ENCODE data around the gene EXOC6B. TPM values are rescaled to one million over a fixed set of nuclear protein-coding genes. Genes with fewer than 3 reads are reported as not detected.
A peak's percentile ranks its signal among the peaks of the same experiment; 100 is the strongest.

Gene EXOC6B
- polyA plus RNA-seq, 2 of the 4 experiments (the other 2 are of a cell fraction): 15.5 to 24.7 TPM

- TF ChIP-seq HOXB5 (CRISPR knock-in tag; IDR thresholded peaks at IDR 0.05): no peak
- TF ChIP-seq, protein P1, sequence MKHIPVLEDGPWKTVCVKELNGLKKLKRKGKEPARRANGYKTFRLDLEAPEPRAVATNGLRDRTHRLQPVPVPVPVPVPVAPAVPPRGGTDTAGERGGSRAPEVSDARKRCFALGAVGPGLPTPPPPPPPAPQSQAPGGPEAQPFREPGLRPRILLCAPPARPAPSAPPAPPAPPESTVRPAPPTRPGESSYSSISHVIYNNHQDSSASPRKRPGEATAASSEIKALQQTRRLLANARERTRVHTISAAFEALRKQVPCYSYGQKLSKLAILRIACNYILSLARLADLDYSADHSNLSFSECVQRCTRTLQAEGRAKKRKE (CRISPR knock-in tag; IDR thresholded peaks at IDR 0.05; ENCODE audit: low read depth): no peak
- no peak for TF ChIP-seq KDM1A (IDR thresholded peaks at IDR 0.05; ENCODE audit: low read depth)
- no peak for TF ChIP-seq ZFP36 (IDR thresholded peaks at IDR 0.05; ENCODE audit: borderline replicate concordance, partially characterized antibody)
- TF ChIP-seq RAD21 (conservative IDR thresholded peaks at IDR 0.05 in 1 of 2, IDR thresholded peaks at IDR 0.05 in 1 of 2): peak in 1 of 2 experiments; percentile 25; a peak in 1 of 5 replicates
- TF ChIP-seq, protein P2, sequence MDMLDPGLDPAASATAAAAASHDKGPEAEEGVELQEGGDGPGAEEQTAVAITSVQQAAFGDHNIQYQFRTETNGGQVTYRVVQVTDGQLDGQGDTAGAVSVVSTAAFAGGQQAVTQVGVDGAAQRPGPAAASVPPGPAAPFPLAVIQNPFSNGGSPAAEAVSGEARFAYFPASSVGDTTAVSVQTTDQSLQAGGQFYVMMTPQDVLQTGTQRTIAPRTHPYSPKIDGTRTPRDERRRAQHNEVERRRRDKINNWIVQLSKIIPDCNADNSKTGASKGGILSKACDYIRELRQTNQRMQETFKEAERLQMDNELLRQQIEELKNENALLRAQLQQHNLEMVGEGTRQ (IDR thresholded peaks at IDR 0.05): no peak
- no peak for TF ChIP-seq EHMT2 (IDR thresholded peaks at IDR 0.05; ENCODE audit: low read depth)
- TF ChIP-seq JUN (IDR thresholded peaks at IDR 0.05): 0 out of 5 replicates have a peak, but pooled peaks of 1 of the 2 experiments have one; percentile 10
- TF ChIP-seq CHD4 (IDR thresholded peaks at IDR 0.05; ENCODE audit: borderline replicate concordance): no peak
- TF ChIP-seq, protein P3, sequence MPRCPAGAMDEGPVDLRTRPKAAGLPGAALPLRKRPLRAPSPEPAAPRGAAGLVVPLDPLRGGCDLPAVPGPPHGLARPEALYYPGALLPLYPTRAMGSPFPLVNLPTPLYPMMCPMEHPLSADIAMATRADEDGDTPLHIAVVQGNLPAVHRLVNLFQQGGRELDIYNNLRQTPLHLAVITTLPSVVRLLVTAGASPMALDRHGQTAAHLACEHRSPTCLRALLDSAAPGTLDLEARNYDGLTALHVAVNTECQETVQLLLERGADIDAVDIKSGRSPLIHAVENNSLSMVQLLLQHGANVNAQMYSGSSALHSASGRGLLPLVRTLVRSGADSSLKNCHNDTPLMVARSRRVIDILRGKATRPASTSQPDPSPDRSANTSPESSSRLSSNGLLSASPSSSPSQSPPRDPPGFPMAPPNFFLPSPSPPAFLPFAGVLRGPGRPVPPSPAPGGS (IDR thresholded peaks at IDR 0.05): no peak
These were observed 82.4 kb downstream of the EXOC6B start (continued) for GRCh38 chr2:72743481-72743880.

DNA sequence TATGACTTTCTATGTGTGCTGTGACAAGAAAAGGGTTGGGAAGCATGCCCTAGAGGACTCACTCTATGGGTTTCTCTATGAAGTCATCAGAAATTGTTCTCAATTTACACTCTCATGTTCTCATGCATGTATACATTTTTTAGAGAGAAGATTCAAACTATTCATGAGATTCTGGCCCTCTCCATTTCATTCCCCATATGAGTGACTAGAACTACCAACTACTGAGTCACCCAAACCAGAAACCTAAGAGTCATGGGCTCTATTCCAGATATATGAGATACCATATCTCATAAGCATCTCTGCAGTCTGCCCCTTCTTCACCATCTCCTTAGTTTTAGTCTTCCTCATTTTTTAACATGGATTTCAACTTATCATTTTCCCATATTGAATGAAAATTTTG, 87.7 kb downstream of the EXOC6B start:
- CTCF ChIA-PET: interaction anchor here (0.9 to 1.2 kb wide), 5 partner anchors 14 to 1406 kb away, joined by 3 to 4 read pairs (median 3); partner anchors contain the start of gene ZNF638
- Histone ChIP-seq H3K9me3 (no peaks in the 10 kb centered on the region), H3K4me1 (peaks cover 6% of the 10 kb centered on the region), H3K4me3 (no peak overlapping the region), H3K27ac (no peak overlapping the region), H3K4me2 (no peak overlapping the region)
- POLR2A ChIA-PET: no interaction called here
- ATAC-seq (no peak), DNase-seq (ENCODE audit: low read depth in 1 of 2, low spot score in 1 of 2) (no peak), FAIRE-seq (peak; percentile 68)
- TF ChIP-seq HMGXB4 (CRISPR knock-in tag; IDR thresholded peaks at IDR 0.05; ENCODE audit: borderline replicate concordance) (no peak), ZSCAN20 (CRISPR knock-in tag; IDR thresholded peaks at IDR 0.05) (no peak), RNF2 (IDR thresholded peaks at IDR 0.05; ENCODE audit: borderline replicate concordance, low read depth) (no peak), POLR2AphosphoS2 (conservative IDR thresholded peaks at IDR 0.05; ENCODE audit: low read length) (no peak), TP53 (CRISPR knock-in tag; IDR thresholded peaks at IDR 0.05) (no peak), GATA3 (IDR thresholded peaks at IDR 0.05; ENCODE audit: borderline replicate concordance) (no peak), CBX2 (IDR thresholded peaks at IDR 0.05; ENCODE audit: borderline replicate concordance, low read depth) (no peak), FOSL2 (IDR thresholded peaks at IDR 0.05) (no peak), FOSL2 (CRISPR knock-in tag; IDR thresholded peaks at IDR 0.05) (no peak), MAZ (IDR thresholded peaks at IDR 0.05; ENCODE audit: borderline replicate concordance, low read depth, low read length) (no peak)
- TF ChIP-seq, protein P1 (CRISPR knock-in tag; IDR thresholded peaks at IDR 0.05; ENCODE audit: low read depth): no peak
- TF ChIP-seq, protein P2 (IDR thresholded peaks at IDR 0.05): no peak
- TF ChIP-seq, protein P4, sequence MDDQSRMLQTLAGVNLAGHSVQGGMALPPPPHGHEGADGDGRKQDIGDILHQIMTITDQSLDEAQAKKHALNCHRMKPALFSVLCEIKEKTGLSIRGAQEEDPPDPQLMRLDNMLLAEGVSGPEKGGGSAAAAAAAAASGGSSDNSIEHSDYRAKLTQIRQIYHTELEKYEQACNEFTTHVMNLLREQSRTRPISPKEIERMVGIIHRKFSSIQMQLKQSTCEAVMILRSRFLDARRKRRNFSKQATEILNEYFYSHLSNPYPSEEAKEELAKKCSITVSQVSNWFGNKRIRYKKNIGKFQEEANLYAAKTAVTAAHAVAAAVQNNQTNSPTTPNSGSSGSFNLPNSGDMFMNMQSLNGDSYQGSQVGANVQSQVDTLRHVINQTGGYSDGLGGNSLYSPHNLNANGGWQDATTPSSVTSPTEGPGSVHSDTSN (IDR thresholded peaks at IDR 0.05): no peak
